HG03097 (cell line): ENCODE results near the gene PREX1.

ENCODE experiments used
- ATAC-seq: cut with Tn5 transposase; IDR thresholded peaks from one replicate; pipeline ENCODE4 v1.9.1; 2021; ENCODE audit not compliant: unreplicated experiment, low FRiP score

Gene PREX1

GRCh38 chr20:48581167-48581566 is 246.6 kb downstream of the PREX1 start:
- no peak for ATAC-seq

GRCh38 chr20:48578397-48579098 is 249.3 kb downstream of the PREX1 start:
- no peak for ATAC-seq

- ATAC-seq, result no peak
Measured at GRCh38 chr20:48577557-48577956, 250.2 kb downstream of the PREX1 start.

GRCh38 chr20:48574383-48574782 is 253.4 kb downstream of the PREX1 start:
- ATAC-seq, result no peak
